A673 (cell line): ENCODE data around the gene BCL2L12. TPM values are rescaled to one million over a fixed set of nuclear protein-coding genes. Genes with fewer than 3 reads are reported as not detected.

ENCODE experiments used
- BruUV-seq: library from RNA; stranded (reverse); fragments of 400-500 nt; replicated peaks from 2 replicates; lab custom pipeline; 2021; lab: Mats Ljungman, UMichigan
- CTCF ChIA-PET: fragments of 300-600 bp; sonication (Branson Sonifier 250); formaldehyde crosslinking; loops from one replicate; lab custom pipeline; 2022; ENCODE audit warnings: antibody characterized with exemption; lab: Charles Lee
- POLR2A ChIA-PET: fragments of 300-600 bp; sonication (Branson Sonifier 250); formaldehyde crosslinking; loops from one replicate; lab custom pipeline; 2022; ENCODE audit warnings: antibody characterized with exemption; ENCODE audit not compliant: low non-redundant PET; lab: Charles Lee
- DNase-seq: peaks from one replicate; pipeline ENCODE4 v3.0.0-alpha.2; 2015; ENCODE audit warnings: low spot score
- H3K27ac ChIP-seq: fragments of 200-600 bp; sonication (generic); 2 replicates; pipeline ENCODE4 v1.5.1; 2016; ENCODE audit warnings: mixed run types, low read depth, mild to moderate bottlenecking, mixed read lengths, antibody characterized with exemption, low read length; ENCODE audit not compliant: poor library complexity, severe bottlenecking
- H3K27me3 ChIP-seq: fragments of 200-600 bp; sonication (generic); replicated peaks from 2 replicates; pipeline ENCODE4 v1.6.1; 2017; ENCODE audit warnings: mixed run types, low read depth, mild to moderate bottlenecking, mixed read lengths, antibody characterized with exemption, low read length; ENCODE audit not compliant: insufficient read depth, poor library complexity
- H3K36me3 ChIP-seq: fragments of 200-600 bp; sonication (generic); 2 replicates; pipeline ENCODE4 v1.6.1; 2016; ENCODE audit warnings: mixed run types, mild to moderate bottlenecking, mixed read lengths, antibody characterized with exemption, low read length; ENCODE audit not compliant: insufficient read depth, poor library complexity, severe bottlenecking
- H3K4me1 ChIP-seq: fragments of 200-600 bp; sonication (generic); 2 replicates; pipeline ENCODE4 v1.6.1; 2017; ENCODE audit warnings: mixed run types, mild to moderate bottlenecking, mixed read lengths, antibody characterized with exemption, low read length; ENCODE audit not compliant: insufficient read depth, poor library complexity, severe bottlenecking
- H3K4me3 ChIP-seq: fragments of 200-600 bp; sonication (generic); 2 replicates; pipeline ENCODE4 v1.5.1; 2016; ENCODE audit warnings: low read depth, mixed run types, mild to moderate bottlenecking, mixed read lengths, low read length; ENCODE audit not compliant: poor library complexity, severe bottlenecking
- H3K9me3 ChIP-seq: fragments of 200-600 bp; sonication (generic); 2 replicates; pipeline ENCODE4 v1.6.1; 2016; ENCODE audit warnings: mixed run types, low read depth, mild to moderate bottlenecking, mixed read lengths, antibody characterized with exemption, low read length; ENCODE audit not compliant: poor library complexity, severe bottlenecking
- EZH2 ChIP-seq: fragments of 200-600 bp; sonication (generic); IDR thresholded peaks from 2 replicates; pipeline ENCODE4 v1.6.1; 2017; ENCODE audit warnings: borderline replicate concordance, low read depth, mild to moderate bottlenecking, mixed read lengths, antibody characterized with exemption, low read length; ENCODE audit not compliant: poor library complexity, severe bottlenecking
- intact Hi-C: fragments of 100-400 bp; cut with micrococcal nuclease; formaldehyde crosslinking; loops from one replicate; pipeline ENCODE4 v1.10.0; 2022; ENCODE audit not compliant: unreplicated experiment
- total RNA-seq: library from RNA; stranded (reverse); gene quantifications from 2 replicates; pipeline ENCODE4 v1.2.3, GENCODE V29; 2021
- TF ChIP-seq, protein P1 (sequence below): fragments of 300-800, 200-600 bp; sonication (generic); conservative IDR thresholded peaks from 2 replicates; pipeline ENCODE4 v1.5.1; 2017; ENCODE audit warnings: low read depth, mild to moderate bottlenecking, antibody characterized with exemption, low read length, moderate library complexity, mixed read lengths

BCL2L12 gene
- total RNA-seq, 1 experiment from 2014 or later, result 99.1 TPM

GRCh38 chr19:49684983-49685553 is 19.3 kb downstream of the BCL2L12 start:
- peaks cover 58% of the 10 kb centered on the region for H3K36me3 ChIP-seq

GRCh38 chr19:49685845-49686332 is 20.2 kb downstream of the BCL2L12 start:
- Histone ChIP-seq H3K36me3 (peaks cover 57% of the 10 kb centered on the region), H3K4me1 (peaks cover 40% of the 10 kb centered on the region), H3K9me3 (no peaks in the 10 kb centered on the region), H3K4me3 (no peak overlapping the region), H3K27ac (no peak overlapping the region), H3K27me3 (no peaks in the 10 kb centered on the region)
- no TSS peak for BruUV-seq
- intact Hi-C loops, result no loop called here
- no peak for DNase-seq
- ChIA-PET POLR2A (no interaction called here), CTCF (interaction anchor here (0.6 kb wide), 1 partner anchor 87 kb away, joined by 3 read pairs; no protein-coding TSS in a partner anchor)
- no peak for TF ChIP-seq EZH2
- TF ChIP-seq, protein P1, sequence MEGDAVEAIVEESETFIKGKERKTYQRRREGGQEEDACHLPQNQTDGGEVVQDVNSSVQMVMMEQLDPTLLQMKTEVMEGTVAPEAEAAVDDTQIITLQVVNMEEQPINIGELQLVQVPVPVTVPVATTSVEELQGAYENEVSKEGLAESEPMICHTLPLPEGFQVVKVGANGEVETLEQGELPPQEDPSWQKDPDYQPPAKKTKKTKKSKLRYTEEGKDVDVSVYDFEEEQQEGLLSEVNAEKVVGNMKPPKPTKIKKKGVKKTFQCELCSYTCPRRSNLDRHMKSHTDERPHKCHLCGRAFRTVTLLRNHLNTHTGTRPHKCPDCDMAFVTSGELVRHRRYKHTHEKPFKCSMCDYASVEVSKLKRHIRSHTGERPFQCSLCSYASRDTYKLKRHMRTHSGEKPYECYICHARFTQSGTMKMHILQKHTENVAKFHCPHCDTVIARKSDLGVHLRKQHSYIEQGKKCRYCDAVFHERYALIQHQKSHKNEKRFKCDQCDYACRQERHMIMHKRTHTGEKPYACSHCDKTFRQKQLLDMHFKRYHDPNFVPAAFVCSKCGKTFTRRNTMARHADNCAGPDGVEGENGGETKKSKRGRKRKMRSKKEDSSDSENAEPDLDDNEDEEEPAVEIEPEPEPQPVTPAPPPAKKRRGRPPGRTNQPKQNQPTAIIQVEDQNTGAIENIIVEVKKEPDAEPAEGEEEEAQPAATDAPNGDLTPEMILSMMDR, result no peak

More at GRCh38 chr19:49684983-49685553, 19.3 kb downstream of the BCL2L12 start:
- H3K27ac ChIP-seq, result peak overlapping the region; percentile 10
- H3K4me3 ChIP-seq, result no peak overlapping the region
- DNase-seq, result no peak
- H3K4me1 ChIP-seq, result peaks cover 44% of the 10 kb centered on the region
- BruUV-seq, result no TSS peak
- H3K27me3 ChIP-seq, result no peaks in the 10 kb centered on the region
- H3K9me3 ChIP-seq, result no peaks in the 10 kb centered on the region
- ChIA-PET CTCF (interaction anchor here (0.5 kb wide), 1 partner anchor 37 kb away, joined by 4 read pairs; no protein-coding TSS in a partner anchor), POLR2A (no interaction called here)
- TF ChIP-seq, protein P1, result no peak
- no peak for TF ChIP-seq EZH2
- intact Hi-C loops, result no loop called here

GRCh38 chr19:49686503-49687088 is 20.9 kb downstream of the BCL2L12 start:
- Histone ChIP-seq H3K9me3 (no peaks in the 10 kb centered on the region), H3K4me3 (no peak overlapping the region), H3K27ac (no peak overlapping the region), H3K36me3 (peaks cover 51% of the 10 kb centered on the region), H3K4me1 (peaks cover 42% of the 10 kb centered on the region), H3K27me3 (no peaks in the 10 kb centered on the region)
- no TSS peak for BruUV-seq
- TF ChIP-seq, protein P1, result no peak
- no peak for TF ChIP-seq EZH2
- ChIA-PET POLR2A (no interaction called here), CTCF (interaction anchor here (0.6 kb wide), 1 partner anchor 77 kb away, joined by 3 read pairs; no protein-coding TSS in a partner anchor)
- DNase-seq, result no peak
- intact Hi-C loops, result no loop called here
